Fibroblast of skin of right quadriceps (primary cell): ENCODE data around the gene NUP107.
"Not testable (repeated sequence)": the region's sequence is repeated elsewhere in the genome, so short reads cannot be mapped to it uniquely, and the experiment has no call there.

ENCODE experiments used
- DNase-seq: peaks from one replicate; pipeline ENCODE4 v3.0.0-alpha.2; 2013

The NUP107 gene

DNA sequence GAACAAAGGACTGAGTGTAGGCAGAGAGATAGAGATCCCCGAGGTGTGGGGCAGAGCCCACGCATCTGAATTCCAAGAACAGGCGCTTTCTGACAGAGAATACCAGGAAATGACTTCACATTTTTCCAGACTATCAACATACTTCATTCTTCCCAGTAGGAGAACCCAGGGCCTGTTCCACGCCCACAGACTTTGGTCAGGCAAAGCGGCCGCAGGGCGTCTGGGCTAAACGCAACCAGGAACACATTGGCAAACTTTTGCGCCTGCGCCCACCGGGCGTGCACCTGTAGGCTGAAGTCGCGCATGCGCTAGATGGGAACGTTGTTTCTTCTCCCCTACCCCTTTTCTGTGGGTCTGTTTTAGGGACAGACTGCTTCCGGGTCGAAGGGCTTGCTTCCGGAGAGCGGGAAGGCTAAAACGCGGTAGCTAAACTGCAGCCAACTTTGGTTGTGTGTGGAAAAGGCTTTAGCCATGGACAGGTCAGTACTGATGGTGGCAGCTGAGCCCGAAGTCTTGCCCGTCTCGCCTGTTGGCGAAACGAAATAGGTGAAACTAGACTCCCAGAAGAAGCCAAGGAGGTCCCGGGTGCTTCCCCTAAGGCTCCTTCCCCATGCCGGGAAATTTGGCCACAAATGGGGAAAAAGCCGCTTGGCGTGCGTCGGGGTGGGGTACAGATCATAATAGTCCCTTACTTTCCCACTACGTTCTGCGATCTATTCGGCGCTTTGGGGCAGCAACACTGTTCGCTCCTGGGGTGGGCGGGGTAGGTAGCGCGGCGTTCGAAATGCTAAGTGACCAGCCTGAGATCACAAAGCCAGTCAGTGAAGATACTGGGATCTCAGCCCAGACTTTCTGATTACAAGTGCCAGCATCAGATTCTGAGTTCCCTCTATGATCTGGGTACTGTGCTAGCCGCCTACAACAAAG lies at the start of gene NUP107:
NUP107 (plus strand) TSS at position 384 of the 927 bp plus-strand sequence; CDS start at position 472, 88 bp downstream.
- peak; percentile 98 for DNase-seq

GRCh38 chr12:68637439-68637838 lies 49.3 kb upstream of the NUP107 start:
- not testable (repeated sequence) for DNase-seq

- no peak for DNase-seq
Observed at GRCh38 chr12:68638171-68638570, 48.6 kb upstream of the NUP107 start.

- DNase-seq, result no peak
Observed at GRCh38 chr12:68638721-68639395, 47.9 kb upstream of the NUP107 start.

- no peak for DNase-seq
Observed at GRCh38 chr12:68639396-68639767, 47.4 kb upstream of the NUP107 start.

GRCh38 chr12:68641138-68641537 lies 45.6 kb upstream of the NUP107 start:
- no peak for DNase-seq

DNA sequence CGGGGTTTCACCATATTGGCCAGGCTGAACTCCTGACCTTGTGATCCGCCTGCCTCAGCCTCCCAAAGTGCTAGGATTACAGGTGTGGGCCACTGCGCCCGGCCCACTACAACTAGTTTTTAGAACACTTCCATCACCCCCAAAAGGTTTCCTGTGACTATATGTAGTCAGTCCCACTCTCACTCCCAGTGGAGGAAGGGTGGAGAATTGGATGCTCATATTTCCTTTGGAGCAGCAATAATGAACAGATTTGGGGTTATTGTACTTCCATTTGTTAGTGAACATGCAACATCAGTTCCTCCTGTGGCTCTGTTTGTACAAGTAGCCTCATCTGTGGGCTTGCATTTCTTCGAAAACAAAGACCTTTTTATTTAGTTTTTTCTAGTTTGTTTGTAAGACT lies 40.3 kb upstream of the NUP107 start:
- DNase-seq, result no peak

DNA sequence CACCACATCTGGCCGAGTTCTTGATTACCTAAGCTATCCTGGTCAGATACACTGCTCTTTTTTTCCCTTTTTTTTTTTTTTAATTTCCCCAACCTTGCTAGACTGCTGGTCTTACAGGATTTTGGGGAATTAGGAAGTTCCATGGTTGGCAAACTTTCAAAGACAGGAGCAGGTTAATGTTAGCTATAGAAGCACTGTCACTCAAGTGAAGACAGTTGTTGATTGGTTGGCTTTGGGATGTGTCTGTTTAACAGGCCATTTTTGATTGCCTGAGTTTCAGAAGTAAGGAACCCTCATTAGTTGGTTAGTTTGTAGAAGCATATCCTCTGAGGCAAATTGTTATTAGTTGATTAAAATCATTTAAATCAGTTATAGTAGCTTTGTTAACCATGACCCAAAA lies 39.3 kb upstream of the NUP107 start:
- DNase-seq, result no peak

GRCh38 chr12:68648179-68648578 lies 38.6 kb upstream of the NUP107 start:
- no peak for DNase-seq

GRCh38 chr12:68665016-68665569 lies 21.7 kb upstream of the NUP107 start:
- DNase-seq, result no peak

DNA sequence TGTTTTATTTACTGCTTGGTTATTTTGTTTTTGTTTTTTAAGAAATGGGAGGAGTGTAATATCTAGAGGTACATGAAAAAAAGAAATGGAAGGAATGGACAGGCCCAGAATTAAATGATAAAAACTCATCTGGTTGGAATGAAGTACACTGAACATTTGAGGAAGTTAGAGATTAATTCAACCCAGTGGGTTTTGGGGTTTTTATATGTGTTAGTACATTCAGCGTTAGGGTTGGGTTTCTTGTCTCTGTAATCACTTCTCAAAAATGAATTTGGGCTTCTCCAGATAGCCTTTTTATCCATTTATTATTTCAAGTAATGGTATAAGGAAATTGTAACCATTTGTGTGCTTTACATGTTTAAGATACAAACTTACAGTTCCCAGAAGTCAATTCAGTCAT lies 19.5 kb upstream of the NUP107 start:
- no peak for DNase-seq

- no peak for DNase-seq
Observed at GRCh38 chr12:68667896-68668295, 18.9 kb upstream of the NUP107 start.

GRCh38 chr12:68671179-68671578 lies 15.6 kb upstream of the NUP107 start:
- no peak for DNase-seq

DNA sequence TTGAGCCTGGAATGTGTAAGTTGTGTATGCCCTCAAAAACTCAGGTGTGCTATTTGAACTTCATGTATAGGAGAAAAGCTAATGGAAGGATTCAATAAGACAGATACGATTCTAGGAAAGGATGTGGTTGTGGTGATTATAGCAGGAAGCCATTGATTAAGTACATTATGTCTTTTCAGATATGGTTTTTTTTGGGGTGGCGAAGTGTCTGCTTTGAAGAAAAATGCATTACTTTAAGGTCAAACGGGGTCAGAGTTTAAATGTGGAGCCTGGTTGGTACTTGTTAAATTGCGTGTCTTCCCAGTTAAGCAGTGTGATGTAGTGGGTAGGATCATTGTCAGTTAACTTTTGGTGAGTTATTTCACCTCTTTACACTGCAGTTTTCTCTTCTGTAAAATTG lies 13.0 kb upstream of the NUP107 start:
- DNase-seq, result no peak

DNA sequence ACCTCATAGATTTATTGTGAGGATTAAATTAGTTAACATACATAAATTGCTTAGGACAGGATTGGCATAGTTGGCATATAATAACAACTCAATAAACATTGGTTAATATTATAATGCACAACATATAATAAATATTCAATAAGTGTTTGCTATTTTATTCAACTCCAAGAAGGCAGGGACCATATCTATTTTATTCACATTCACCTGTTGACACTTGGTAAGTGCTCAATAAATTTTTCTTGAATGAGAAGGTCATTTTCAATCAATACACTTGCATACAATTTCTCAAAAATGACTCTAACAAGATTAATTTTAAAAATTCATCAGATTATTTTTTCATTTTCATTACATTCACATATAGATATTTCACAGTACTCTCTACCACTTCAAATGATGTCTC lies 12.4 kb upstream of the NUP107 start:
- no peak for DNase-seq

- peak; percentile 60 for DNase-seq
Observed at GRCh38 chr12:68675101-68675842, 11.5 kb upstream of the NUP107 start.

DNA sequence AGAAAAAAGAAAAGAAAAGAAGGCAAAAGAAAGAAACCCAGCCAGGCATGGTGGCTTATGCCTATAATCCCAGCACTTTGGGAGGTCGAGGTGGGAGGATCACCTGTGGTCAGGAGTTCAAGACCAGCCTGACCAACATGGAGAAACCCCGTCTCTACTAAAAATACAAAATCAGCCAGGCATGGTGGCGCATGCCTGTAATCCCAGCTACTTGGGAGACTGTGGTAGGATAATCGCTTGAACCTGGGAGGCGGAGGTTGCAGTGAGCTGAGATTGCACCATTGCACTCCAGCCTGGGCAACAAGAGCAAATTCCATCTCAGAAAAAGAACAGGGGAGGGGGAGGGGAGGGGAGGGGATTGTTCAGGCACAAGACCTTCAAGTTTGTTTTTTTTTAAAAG lies 9.9 kb upstream of the NUP107 start:
- DNase-seq, result not testable (repeated sequence)

DNA sequence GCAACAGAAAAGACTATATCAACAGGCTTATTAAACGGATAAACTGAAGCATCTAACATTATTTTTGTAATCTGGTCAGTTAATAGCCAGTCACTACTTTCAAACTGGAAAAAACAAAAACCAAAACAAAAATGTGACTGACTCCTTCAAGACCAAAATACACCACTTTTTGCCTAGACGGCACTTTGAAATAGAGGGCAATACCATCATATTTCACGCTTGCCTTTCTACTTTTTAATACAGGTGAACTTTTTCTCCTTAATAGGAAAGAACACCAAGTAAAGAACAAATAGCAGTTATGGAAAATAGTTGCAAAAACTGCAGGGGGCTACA lies 550 bp upstream of the NUP107 start:
- DNase-seq, result no peak

DNA sequence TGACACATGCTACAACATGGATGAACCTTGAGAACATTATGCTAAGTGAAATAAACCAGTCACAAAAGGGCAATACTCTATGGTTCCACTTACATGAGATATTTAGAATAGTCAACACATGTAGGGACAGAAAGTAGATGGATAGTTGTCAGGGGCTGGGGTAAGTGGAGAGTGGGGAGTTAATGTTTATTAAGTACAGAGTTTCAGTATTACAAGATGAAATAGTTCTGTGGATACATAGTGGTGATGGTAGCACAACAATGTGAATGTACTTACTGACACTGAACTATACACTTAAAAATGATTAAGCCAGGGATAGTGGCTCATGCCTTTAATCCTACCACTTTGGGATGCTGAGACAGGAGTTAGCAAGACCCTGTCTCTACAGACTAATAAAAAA lies 8.7 kb downstream of the NUP107 start:
- DNase-seq, result no peak

- no peak for DNase-seq
Observed at GRCh38 chr12:68699486-68699885, 12.7 kb downstream of the NUP107 start.

- no peak for DNase-seq
Observed at GRCh38 chr12:68727776-68728175, 41.0 kb downstream of the NUP107 start.

- peak; percentile 74 for DNase-seq
Observed at GRCh38 chr12:68733661-68734071, 46.9 kb downstream of the NUP107 start.

GRCh38 chr12:68739891-68740290 lies 53.1 kb downstream of the NUP107 start:
- DNase-seq, result no peak
